ENCODE data around the gene KRTAP4-7. TPM values are rescaled to one million over a fixed set of nuclear protein-coding genes. Genes with fewer than 3 reads are reported as not detected.
"Not testable (repeated sequence)": the region's sequence is repeated elsewhere in the genome, so short reads cannot be mapped to it uniquely, and the experiment has no call there.

Gene KRTAP4-7
- total RNA-seq, 1 experiment from 2014 or later = not detected

DNA sequence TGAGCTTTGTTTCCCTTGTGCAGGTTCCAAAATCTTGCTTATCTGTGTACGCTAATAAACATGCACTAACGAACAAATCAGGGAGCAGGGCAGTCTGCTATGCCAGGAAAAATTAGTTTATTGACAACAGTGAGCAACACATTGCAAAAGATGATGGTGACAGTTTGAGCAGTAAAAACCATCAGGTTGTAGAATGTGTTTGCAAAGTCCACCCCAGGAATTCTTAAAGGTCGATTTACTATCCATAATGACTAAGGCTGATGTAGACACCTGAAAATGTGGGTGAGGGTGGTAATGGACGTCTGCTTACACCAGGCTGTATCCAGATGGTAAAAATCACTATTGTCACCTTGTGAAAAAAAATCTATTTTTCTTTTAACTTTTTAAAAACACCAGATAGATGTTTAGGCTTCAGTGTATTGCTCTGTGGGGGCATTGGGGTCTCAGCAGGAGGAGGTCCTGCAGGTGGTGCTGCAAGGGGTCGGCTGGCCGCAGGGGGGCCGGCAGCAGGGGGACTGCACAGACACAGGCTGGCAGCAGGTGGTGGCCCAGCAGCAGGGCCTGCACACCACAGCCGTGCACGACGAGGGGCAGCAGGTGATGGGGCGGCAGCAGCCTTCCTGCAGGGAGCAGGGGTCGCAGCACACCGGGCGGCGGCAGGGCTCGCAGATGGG, 18.8 kb upstream of the KRTAP4-7 start:
- DNase-seq (ENCODE audit: low read depth) = not testable (repeated sequence)

DNA sequence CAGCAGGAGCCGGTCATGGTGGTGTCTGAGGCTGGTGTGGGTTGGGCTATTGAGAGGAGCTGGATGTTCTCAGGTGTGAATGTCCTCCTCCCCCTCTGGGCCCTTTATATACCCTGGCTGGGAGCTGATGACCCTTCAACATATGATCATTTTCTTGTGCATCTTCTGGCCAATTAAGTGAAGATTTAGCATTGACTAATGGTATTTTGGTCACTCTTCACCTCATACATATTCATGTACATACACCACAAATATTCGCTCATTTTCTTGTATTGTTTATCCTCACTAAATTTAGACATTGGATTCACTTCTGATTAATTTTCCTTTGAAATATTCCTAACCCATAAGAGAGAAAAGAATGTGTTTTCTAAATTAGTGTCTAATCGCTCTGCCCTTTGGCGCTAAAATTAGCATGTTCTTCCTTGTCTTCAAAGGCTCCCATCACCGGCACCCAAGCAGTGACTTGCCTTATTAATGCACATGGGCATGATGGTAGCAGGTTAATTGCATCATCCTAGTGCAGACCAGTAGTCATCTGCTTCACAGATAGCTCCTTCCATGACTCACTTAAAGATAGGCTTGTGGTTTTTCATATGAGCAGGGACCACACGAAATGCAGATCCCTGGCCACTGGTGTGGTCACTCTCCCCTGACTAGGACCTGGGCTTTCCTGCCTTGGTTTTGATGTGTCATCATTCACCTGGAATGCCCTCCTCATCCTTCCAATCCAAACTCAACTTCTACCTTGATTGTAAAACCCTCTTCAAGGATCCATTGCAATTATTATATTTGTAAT, 17.9 kb upstream of the KRTAP4-7 start, which contains the start of gene KRTAP2-4:
KRTAP2-4 (minus strand) TSS at position 51 of the 796 bp plus-strand sequence; CDS start at position 17, 34 bp downstream.
- DNase-seq (ENCODE audit: low read depth) = peak; percentile 96

DNA sequence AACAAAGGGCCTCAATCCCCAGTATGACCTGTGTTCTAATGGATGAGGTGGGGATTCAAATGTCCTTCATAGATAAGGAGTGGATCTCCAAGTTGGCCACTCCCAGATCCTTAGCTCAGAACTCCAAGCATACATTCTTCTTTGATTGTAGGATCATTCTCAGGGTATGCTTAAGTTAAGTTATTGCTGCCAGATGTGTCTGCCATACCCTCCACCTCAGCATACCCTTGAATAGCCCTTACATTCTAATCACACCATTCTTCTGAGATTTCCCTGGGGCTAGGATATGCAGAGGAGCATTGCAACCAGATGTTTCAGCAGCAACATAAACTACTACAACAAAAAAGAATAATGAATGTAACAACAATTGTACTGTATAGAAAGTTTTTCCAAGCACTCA, 16.7 kb upstream of the KRTAP4-7 start:
- DNase-seq (ENCODE audit: low read depth) = peak; percentile 86

DNA sequence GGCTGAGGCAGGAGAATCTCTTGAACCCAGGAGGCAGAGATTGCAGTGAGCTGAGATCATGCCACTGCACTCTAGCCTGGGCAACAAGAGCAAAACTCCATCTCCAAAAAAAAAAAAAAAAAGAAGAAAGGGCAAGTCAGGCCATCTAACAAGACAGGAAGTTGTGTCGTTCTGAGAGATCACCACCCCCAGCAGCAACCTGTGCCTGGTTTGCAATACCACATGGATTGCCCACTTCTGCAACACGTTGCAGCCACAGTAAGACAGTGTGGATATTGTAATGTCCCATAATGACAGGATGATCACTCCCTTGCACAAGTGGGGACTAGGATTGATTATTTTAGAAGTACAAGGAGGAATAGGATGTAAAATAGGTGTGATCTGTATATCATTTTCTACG, 14.9 kb upstream of the KRTAP4-7 start:
- no peak for DNase-seq (ENCODE audit: low read depth)

DNA sequence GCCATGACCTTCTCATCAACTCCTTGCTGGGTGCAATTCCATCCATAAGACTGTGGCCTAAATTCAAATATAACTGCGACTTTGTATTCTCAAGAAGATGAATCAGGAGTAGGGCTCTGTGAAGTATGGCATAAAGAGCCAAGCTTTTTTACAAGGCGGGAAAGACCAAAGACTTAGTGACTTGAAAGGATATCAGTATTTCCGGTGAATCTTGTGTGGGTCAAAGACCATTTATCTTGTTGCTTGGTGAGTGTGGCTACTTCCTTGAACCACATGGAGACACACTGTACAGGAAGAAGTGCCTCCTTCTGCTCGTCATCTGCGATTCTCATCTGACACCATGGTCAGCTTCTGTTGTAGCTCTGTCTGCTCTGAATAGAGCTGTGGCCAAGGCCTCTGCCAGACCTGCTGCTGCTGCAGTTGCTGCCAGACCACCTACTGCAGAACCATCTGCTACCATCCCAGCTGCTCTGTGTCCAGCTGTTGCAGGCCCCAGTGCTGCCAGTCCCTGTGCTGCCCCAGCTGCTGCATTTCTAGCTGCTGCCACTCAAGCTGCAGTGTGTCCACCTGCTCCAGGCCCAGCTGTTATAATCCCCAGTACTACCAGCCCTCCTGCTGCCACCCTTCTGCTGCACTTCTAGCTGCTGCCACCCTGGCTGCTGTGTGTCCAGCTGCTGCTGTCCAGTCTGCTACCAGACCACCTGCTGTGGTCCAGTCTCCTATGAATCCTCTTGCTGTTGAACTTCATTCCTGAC, 12.2 kb upstream of the KRTAP4-7 start:
- no peak for DNase-seq (ENCODE audit: low read depth)

DNA sequence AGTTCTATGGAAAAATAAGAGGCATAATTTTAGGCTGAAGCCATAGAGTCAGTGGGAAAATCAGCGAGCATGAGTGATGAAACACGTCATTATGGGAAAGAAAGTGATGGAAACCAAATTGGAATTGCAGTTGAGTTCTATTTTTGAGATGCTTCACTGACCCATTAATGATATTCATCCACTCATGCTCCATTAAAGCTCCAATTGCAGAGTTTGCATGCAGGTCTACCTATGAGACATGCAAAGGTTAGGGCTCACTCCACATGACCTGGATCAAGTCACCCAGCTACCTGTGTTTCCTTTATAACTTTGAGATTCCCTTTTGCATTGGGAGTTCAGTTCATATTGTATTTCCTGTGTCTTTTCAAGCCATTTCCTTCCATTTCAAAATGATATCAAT, 10.3 kb upstream of the KRTAP4-7 start:
- DNase-seq (ENCODE audit: low read depth) = no peak

DNA sequence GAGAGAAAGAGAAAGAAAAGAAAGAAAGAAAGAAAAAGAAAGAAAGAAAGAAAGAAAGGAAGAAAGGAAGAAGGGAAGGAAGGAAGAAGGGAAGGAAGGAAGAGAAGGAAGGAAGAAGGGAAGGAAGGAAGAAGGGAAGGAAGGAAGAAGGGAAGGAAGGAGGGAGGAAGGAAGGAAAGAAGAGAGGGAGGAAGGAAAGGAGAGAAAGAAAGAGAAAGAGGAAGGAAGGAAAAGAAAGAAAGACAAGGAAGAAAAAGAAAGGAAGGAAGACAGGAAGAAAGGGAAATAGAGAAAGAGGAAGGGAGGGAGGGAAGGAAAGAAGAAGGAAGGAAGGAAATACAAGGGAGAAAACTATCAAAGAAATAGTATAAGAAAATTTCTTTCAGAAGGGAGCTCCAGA, 7.2 kb upstream of the KRTAP4-7 start:
- DNase-seq (ENCODE audit: low read depth) = no peak

DNA sequence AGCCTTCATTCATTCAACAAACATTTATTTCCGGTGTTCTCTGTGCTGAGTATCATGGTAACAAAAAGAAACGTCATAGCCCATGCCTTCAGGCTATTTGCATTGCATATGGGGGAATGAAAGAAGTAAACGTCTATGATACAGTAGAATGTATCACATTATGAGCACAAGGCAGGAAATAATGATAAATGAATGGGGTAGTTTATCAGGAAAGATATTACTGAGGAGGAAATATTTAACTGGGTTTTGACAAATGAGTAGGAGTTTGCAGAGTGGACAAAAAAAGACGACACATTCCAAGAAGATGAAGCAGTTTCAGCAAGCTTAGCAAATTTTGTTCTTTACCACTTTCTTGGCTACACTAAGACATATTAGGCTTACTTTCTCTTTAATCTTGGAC, 1.3 kb upstream of the KRTAP4-7 start:
- DNase-seq (ENCODE audit: low read depth) = peak; percentile 70

DNA sequence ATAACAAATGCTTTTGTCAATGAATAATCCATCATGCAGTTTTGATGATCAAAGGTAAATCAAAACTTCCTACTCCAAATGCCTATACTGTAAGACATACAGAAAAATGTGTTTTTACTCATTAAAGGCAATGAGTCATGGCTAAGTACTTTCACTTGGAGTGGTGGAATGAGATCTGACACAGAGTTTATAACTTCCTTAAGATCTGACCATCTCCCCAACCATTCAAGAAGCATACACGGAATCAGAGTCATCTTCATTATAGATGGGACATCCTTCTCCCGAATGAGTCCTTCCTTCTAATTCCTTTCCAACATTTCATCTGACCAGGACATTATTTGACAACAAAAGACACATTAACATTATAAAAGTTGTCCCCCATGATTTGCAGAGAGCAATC, 523 bp upstream of the KRTAP4-7 start:
- DNase-seq (ENCODE audit: low read depth) = peak; percentile 61

DNA sequence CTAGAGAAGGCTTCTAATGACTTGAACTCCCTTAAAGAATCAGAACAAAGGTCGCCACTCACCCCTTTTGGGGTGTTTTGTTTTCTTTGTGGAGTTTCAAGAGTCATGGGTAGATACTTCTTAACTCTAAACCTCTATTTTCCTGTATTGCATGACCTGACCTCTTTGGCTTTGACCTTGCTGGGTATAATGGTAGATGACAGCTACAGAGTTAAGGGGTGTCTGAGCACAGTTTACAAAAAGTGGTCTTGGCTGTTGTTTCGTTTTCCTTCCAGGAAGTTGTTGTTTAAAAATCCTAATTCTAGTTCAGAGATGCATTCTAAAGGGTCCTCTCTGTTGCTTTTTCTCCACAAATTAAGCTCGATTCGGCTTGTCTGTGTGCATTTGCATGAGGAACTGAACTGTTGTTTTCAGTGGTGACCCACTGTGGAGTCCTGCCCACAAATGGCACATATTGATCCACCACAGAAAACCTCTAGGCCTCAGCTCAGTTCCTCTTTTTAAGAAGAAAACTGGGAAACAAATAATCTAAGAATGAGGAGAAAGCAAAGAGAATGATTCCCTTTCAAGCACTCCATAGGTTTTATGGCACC, 4.9 kb downstream of the KRTAP4-7 start:
- not testable (repeated sequence) for DNase-seq (ENCODE audit: low read depth)

DNA sequence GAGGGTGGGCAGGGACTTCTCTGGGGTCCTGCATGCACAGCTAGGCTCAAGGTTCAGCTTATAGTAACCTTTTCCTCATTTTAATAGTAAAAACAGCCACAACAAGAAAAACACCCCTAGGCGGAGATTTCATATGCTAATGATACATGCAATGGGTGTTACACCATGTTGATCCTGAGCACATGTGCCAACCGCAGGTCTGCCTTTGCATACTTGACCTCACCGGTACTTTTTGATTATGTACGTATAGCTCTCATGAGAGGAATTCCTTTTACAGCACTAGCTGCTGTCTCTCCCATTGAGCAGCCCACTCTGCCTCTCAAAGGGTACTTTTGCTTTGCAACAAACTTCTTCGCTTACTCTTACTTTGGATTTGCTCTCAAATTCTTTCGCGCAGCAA, 12.1 kb downstream of the KRTAP4-7 start:
- DNase-seq (ENCODE audit: low read depth) = no peak

DNA sequence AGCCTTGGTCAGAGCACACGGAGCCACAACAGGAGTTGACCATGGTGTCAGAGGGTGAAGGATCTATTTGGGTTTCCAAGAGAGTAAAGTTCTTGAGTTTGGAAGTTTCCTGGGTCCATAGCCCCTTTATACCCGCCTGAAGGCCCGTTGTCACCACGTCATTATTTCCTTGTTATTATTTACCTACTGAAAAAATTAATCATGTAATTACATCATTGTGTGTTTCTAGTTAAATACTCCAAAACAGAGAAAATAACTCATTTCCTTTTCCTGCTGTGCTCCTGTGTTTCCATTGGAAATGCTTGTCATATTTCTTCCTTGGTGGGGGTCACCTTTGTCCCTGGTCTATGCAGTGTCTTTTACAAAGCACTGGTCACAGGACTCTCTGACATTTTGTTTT, 14.1 kb downstream of the KRTAP4-7 start, which contains the start of gene KRTAP4-8:
KRTAP4-8 (minus strand) TSS at position 101 of the 400 bp plus-strand sequence; CDS start at position 43, 58 bp downstream.
- no peak for DNase-seq (ENCODE audit: low read depth)

DNA sequence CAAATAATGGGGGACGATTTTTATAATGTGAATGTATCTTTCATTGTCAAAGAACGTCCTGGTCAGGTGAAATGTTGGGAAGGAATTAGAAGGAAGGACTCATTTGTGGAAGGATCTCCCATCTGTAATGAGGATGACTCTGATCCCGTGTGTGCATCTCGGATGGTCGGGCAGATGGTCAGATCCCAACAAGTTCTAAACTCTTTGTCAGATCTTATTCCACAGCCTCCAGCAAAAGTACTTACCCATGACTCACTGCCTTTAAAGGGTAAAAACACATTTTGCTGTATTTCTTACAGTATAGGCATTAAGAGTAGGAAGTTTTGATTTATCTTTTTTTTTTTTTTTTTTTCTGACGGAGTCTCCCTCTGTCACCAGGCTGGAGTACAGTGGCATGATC, 14.5 kb downstream of the KRTAP4-7 start:
- DNase-seq (ENCODE audit: low read depth) = peak; percentile 85

DNA sequence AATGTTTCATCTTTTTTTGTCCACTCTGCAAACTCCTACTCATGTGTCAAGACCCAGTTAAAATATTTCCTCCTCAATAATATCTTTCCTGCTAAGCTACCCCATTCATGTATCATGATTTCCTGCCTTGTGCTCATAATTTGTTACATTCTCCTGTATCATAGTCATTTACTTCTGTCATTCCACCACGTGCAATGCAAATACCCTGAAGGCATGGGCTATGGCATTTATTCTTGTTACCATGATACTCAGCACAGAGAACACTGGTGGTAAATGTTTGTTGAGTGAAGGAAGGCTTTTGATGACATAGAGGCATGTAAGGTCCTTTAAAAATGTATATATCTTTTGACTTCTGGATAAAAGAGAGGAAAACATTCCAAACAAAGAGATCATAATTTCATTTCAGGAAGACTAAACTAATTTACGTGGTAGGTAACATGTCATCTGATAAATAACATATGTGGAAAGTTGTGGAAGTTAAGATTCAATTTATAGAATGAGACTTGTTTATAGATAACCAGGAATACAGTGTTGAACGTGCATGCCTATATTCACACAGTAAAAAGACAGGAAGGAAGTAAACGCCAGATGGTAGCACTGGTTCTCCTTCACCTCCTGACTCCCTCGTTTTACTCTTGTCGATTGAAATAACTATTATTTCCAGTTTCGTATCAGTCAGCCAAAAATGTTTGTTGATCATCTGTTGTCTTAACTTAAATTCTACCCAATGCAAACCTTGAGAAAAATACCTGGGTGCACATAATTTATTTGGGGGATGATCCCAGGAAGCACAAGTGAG, 15.9 kb downstream of the KRTAP4-7 start:
- peak; percentile 89 for DNase-seq (ENCODE audit: low read depth)

DNA sequence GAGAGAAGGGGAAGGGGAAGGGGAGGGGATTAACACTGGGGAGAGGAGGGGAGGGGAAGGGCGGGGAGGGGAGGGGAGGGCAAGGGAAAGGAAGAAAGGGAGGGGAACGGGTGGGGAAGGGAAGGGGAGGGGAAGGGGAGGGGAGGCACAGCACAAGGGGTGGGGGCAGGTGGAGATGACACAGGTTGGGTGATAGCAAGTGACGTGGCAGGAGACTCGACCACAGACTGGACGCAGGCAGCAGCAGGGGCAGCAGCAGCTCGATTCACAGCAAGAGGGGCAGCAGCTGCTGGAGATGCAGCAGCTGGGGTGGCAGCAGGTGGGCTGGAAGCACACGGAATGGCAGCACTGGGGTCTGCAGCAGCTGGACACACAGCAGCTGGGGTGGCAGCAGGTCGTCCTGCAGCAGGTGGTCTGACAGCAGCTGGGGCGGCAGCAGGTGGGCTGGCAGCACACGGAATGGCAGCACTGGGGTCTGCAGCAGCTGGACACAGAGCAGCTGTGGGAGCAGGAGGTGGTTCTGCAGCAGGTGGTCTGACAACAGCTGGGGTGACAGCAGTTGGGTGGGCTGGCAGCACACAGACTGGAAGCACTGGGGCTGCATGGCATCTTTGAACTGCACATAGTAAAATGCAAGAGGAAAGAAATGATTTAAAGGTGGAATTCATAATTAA, 17.8 kb downstream of the KRTAP4-7 start, which contains the start of gene KRTAP4-16:
KRTAP4-16 (minus strand) TSS at position 624 of the 674 bp plus-strand sequence; CDS start at position 624, 0 bp downstream.
- DNase-seq (ENCODE audit: low read depth) = no peak

DNA sequence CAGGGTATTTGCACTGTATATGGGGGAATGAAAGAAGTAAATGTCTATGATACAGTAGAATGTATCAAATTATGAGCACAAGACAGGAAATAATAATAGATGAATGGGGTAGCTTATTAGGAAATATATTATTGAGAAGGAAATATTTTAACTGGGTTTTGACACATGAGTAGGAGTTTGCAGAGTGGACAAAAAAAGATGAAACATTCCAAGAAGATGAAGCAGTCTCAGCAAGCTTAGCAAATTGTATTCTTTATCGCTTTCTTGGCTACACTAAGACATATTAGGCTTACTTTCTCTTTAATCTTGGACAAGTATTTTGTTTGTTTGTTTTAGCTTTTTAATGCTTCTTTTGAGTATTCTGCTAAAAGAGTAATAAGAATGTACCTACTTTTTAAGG, 19.9 kb downstream of the KRTAP4-7 start:
- no peak for DNase-seq (ENCODE audit: low read depth)

DNA sequence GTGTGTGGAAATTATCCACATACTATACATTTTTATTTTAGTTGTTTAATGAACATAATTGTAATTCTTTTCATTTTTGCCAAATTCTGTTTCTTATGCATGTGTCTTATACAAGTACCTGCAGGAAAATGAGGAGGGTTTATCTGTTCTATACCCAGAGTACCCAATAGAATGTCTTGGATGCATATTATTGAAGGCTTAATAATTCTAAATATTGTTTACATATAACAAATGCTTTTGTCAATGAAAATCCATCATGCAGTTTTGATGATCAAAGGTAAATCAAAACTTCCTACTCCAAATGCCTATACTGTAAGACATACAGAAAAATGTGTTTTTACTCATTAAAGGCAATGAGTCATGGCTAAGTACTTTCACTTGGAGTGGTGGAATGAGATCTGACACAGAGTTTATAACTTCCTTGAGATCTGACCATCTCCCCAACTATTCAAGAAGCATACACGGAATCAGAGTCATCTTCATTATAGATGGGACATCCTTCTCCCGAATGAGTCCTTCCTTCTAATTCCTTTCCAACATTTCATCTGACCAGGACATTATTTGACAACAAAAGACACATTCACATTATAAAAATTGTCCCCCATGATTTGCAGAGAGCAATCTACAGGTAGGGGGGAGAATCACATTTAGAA, 20.6 kb downstream of the KRTAP4-7 start:
- DNase-seq (ENCODE audit: low read depth) = peak; percentile 64

DNA sequence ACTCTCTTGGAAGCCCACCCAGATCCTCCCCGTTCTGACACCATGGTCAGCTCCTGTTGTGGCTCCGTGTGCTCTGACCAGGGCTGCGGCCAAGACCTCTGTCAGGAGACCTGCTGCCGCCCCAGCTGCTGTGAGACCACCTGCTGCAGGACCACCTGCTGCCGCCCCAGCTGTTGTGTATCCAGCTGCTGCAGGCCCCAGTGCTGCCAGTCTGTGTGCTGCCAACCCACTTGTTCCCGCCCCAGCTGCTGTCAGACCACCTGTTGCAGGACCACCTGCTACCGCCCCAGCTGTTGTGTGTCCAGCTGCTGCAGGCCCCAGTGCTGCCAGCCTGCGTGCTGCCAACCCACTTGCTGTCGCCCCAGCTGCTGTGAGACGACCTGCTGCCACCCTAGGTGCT, 21.4 kb downstream of the KRTAP4-7 start, which contains the start of gene KRTAP4-9:
KRTAP4-9 (plus strand) TSS at position 43 of the 400 bp plus-strand sequence; CDS start at position 43, 0 bp downstream.
- not testable (repeated sequence) for DNase-seq (ENCODE audit: low read depth)

DNA sequence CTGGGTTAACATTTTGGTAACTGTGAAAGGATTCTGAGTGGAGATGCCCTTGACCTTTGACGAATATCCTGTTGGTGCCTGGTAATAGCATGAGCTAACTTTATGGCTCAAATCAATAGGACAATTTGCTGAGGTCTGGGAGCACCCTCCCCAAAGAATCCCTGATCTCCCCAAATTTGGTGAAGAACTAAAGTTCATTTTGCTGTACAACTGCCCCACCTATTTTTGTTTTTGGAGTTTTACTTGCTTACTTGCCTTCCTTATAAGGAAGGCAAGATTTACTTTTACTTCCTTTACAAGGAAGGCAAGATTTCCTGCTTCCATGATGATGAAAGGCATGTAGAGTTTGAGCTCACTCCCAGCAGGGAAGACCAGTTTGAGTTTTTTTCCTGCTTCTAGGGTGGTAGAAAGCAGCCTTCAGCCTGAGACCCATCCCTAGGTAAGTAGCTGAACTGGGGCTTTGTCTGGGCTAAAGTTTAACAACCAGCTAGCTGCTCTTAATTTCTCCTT, 24.0 kb downstream of the KRTAP4-7 start:
- DNase-seq (ENCODE audit: low read depth) = peak; percentile 57
